GF-D8 (cell line): Measurements from ENCODE around the gene TLK2.
"Not testable (repeated sequence)": the region's sequence is repeated elsewhere in the genome, so short reads cannot be mapped to it uniquely, and the experiment has no call there.

ENCODE experiments used
- DNase-seq: peaks from one replicate; lab custom pipeline; 2025; lab: John Stamatoyannopoulos, UW

TLK2 gene

GRCh38 chr17:62600805-62601204 is 122.2 kb downstream of the TLK2 start:
- DNase-seq: no peak

GRCh38 chr17:62601471-62601870 is 122.8 kb downstream of the TLK2 start:
- no peak for DNase-seq

GRCh38 chr17:62603783-62604182 is 125.2 kb downstream of the TLK2 start:
- not testable (repeated sequence) for DNase-seq

GRCh38 chr17:62605588-62605987 is 127.0 kb downstream of the TLK2 start:
- no peak for DNase-seq

GRCh38 chr17:62611292-62611691 is 132.7 kb downstream of the TLK2 start:
- DNase-seq: no peak

GRCh38 chr17:62611728-62612127 is 133.1 kb downstream of the TLK2 start:
- no peak for DNase-seq

- DNase-seq: not testable (repeated sequence)
These were observed 133.7 kb downstream of the TLK2 start for GRCh38 chr17:62612289-62612688.

- DNase-seq: not testable (repeated sequence)
These were observed 134.5 kb downstream of the TLK2 start for GRCh38 chr17:62613095-62613494.

- DNase-seq: no peak
These were observed 135.5 kb downstream of the TLK2 start for GRCh38 chr17:62614142-62614541.

- DNase-seq: no peak
These were observed 136.9 kb downstream of the TLK2 start for GRCh38 chr17:62615503-62615902.

GRCh38 chr17:62616993-62617893 is 138.6 kb downstream of the TLK2 start:
- no peak for DNase-seq

GRCh38 chr17:62617894-62618472 is 139.4 kb downstream of the TLK2 start:
- DNase-seq: no peak

GRCh38 chr17:62618647-62619416 is 140.2 kb downstream of the TLK2 start:
- no peak for DNase-seq

GRCh38 chr17:62619417-62620155 is 141.0 kb downstream of the TLK2 start:
- DNase-seq: no peak

- no peak for DNase-seq
These were observed 142.6 kb downstream of the TLK2 start for GRCh38 chr17:62621223-62621622.

GRCh38 chr17:62625184-62625869 is 146.7 kb downstream of the TLK2 start:
- no peak for DNase-seq

- DNase-seq: no peak
These were observed 147.2 kb downstream of the TLK2 start for GRCh38 chr17:62625870-62626200.

- DNase-seq: no peak
These were observed 148.1 kb downstream of the TLK2 start for GRCh38 chr17:62626719-62627218.

GRCh38 chr17:62627219-62627903 is 148.7 kb downstream of the TLK2 start, which contains the start of gene MRC2:
Gene MRC2, plus strand, starts transcription at chr17:62627670. Its CDS starts 133 bp downstream, at chr17:62627803.
- no peak for DNase-seq

GRCh38 chr17:62627904-62628633 is 149.4 kb downstream of the TLK2 start:
- DNase-seq: no peak
